DMS153 treated with DMSO at 0.1 percent for 48 hours (cell line): ENCODE measurements around the gene CD207.
A peak's percentile ranks its signal among the peaks of the same experiment; 100 is the strongest.

Experiments
- DNase-seq: peaks from one replicate; lab custom pipeline; 2025; ENCODE audit not compliant: unreplicated experiment; lab: John Stamatoyannopoulos, UW

CD207 gene

DNA sequence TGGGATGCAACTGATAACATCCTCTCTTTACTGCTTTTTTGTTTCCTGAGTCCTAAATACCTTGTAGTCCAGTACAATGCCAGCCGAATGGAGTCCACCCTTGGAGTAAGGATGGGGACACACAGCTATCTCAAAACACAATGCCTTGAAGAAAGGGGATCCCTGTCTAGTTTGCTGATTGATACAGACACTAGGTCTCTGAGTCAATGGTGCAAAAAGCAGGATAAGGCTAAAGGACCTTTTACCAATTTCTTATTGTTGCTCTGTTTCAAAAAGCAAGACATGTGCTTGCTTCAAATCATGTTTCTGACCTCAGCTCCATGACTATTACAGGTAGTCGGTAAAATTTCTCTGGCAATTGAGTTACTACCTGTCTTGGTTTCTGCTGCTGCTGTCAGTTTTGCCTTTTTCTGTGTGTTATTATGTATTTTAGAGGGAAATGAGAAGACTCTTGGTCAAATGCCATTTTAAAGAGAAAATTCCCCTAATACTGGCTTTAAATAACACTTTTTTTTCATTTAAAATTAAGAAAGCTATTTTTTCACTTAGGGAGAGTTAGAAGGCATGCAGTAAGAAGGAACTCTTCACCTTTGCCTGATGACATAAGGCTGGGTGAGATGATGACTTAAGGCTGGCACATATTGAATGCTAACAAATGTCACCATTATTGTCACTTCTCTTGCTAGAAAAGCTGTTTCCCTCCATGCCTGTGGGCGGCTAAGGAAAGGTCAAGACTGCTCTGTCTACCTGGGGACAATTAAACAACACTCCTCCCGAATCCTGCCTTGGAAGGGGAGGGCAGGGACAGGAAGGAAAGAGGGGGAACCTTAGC is 40.2 kb downstream of the CD207 start:
- DNase-seq, result no peak

DNA sequence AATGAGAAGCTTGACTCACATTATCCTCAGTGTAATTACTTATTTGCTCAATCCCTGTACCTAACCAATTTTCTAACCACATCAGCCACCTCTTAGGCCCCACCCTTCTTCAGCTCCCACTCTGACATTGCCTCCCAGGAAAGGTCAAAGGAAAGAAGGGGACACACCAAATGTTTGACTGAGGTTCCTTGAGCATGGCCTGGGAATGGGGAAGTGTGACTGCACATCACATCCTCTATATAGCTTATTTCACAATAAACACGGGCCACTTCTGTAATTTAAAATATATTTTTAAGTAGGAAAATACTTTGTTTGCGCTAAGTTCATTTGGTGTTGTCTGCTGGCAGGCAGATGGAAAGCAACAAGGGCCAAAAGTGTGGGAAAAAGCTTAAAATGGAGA is 42.2 kb downstream of the CD207 start:
- no peak for DNase-seq

DNA sequence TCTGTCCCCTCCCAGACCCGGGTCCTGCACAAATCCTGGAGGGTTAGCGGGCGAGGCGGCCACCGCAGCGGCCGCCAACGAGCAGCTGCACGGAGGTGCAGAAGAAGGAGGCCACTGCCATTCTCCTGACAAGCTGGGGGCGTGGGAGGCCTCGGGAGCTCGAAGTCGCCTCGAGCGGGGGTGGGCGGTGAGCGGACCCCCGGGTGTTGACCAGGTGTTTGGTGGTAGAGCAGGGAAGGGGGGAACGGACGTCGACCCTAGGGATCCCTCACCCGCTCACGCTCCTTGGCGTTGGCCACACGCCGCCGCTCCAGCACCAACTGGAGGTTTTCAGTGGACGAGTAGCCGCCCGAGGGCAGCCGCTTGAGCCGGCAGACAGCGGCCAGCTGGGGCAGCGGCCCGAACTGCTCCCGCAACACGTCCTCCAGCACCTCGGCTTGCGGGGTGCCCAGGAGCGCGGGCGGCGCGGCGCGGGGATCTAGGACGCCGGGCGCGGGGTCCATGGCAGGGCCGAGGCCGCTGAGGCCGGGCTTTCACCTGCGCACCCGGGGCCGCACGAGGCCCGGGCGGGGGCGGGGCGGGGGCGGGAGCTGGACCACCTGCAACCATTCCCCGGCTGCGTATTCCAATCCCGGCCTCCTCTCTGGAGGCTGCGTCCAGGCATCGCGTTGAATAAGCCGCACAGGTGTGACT is 45.3 kb downstream of the CD207 start, which contains the start of gene FIGLA:
TSS of gene FIGLA (minus strand) at position 508 of the 693 bp plus-strand sequence. CDS start at position 503, 5 bp downstream.
- no peak for DNase-seq

DNA sequence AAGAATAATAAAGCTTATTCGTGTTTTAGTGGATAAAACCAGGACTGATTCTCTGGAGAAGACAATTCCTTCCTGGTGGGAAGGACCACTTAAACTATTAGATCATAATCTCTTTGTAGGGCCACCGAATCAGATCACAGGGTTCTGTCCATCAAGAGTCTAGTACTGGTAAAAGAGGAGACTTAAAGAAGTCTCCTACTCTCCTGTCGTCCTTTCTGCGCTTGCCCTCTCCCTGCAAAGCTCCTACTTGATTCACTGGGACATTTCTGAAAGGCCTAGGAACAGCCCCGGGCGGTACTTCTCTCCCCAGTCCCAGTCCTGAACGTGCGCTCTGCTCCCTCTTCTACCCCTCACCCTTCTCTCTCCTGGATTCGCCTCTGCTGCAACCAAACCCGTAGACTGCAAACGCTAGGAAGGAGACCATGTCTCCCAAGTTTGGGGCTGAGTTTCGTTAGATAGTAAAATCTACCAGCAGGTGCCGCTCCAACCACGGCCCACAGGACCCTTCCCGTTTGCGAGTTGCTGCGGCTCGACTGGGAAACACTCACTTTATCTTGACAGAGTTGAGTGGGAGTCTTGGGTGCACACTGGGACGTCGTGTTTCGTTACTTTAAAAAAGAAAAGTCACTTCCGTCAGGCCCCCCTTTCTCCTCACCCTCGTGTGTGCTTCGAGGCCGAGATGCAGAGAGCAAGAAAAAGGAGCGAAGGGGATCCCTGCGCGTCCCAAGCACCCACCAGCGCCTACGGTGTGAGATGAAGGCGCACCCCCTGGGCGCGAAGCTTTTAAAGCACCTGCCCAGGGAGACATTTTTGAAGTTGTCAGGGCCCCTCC is 46.1 kb downstream of the CD207 start:
- peak; percentile 41 for DNase-seq

DNA sequence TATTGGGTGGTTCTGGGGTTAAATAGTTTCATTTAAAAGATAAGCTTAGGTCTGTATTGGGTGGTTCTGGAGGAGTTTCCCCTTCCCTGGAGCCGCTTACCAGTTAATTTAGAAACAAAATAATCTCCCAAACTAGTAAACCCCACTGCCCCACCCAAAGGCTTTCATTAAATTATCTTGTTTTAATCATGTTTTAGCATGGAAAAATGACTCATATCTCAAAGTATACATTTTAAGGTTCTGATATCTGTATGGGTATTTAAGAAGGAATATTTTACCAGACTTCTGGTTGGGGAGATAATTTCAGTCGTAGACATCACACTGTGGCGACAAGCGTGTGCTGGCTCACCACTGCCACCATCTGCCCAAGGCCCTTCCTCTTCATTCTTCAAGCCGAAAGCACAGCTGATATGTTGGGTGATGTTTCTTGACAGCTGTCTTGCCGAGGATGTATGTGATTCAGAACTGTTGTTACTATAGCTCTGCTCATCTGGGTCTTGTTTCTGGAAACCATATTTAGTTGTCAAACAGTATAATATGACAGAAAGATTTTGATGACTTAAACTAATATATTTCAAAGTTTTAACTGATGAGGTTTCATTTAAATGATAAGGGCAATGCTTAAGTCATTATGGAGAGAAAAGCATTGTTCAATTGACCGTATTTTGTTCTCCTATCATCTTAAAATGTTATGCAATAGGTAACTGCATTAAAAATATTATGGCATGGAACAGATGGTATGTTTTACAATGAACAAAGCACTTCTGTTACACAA is 50.3 kb downstream of the CD207 start:
- DNase-seq, result peak; percentile 29

DNA sequence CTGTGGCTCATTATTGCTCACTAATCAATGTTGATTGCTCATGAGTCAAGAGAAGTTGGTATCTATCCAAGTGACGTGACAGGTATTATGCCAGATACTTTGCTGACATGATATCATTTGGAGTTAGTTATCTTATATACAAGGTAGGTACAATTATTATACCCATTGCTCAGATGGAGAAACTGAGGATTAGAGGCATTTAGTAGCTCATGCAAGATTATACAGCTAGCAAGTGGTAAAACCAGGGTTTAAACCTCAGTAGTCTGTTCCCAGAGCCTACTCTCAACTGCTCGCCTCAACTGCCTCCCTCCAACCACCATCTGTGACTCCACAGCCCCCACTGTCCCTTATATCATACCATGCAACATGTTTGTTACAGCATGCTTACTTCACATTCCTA is 51.3 kb downstream of the CD207 start:
- DNase-seq, result no peak
